ENCODE results near the gene PDSS2.
A peak's percentile ranks its signal among the peaks of the same experiment; 100 is the strongest.

The PDSS2 gene

DNA sequence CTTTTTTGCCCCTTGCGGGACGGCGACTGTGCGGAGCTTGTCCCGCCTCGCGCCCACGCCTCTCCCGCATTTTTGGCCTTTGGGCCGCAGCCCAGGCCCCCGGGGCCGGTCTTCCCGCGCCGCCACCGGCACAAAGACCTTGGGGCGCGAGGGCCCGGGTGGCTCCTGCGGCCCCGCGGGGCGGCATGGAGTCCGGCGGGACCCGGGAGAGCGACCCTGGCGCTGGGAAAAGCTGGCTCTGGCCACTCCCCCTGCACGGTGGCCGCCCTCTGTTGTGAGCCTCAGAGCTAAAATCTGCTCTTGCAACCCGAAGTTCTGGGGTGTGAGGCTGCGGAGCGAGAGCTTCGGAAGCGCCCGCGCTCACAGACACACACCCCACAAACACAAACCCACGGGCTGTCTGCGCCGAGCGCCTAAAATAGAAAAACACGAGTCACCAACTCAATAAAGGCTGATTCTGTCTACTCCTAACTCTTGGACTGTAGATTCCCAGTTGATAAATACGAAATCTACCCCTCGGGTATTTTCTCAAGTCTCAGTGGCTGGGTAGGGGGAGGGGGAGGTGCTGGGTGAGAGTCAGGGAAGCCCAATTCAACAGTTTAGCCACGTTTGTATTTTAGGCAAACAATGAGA is 343.6 kb downstream of the PDSS2 start:
- DNase-seq (ENCODE audit: low spot score) = peak; percentile 68

DNA sequence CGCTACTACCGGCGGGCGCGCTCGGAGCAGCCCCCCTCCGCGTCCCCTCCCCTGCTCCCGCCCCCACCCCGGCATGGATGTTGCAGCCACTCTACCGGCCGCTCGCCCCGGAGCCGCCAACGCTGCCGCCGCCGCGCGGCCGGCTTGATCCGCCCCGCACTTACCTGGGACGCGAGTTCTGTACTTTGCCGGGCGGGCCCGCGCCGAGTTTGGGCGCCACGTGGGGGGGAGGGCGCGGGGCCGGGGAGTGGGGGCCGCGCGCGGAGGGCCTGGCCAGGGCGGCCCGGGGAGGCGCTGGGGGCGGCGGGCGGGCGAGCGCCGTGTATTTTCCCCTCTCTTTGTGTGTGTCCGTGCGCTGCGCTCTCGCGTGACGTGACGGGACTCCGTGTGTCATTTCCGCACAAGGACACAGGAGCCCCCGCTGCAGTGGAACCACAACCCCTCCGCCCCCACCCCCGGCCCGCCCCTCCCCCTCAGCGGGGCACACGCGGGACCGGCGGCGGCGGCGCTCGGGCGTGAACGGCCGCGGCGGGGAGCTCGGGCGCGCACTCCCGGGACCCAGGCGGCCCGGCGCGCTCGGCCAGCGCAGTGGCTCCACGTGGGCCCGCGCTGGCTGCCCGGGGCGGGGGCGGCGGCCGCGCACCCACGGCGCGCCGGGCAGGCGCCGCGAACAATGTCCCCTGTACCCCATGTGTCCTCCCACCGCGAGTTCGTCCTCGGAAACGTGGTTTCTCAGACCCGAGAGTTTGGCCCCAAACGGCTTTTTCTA is 344.3 kb downstream of the PDSS2 start, which contains the start of gene BEND3:
BEND3 (minus strand) TSS at position 590 of the 769 bp plus-strand sequence. CDS start 16,230 bp downstream, outside the sequence.
- DNase-seq (ENCODE audit: low spot score) = no peak

DNA sequence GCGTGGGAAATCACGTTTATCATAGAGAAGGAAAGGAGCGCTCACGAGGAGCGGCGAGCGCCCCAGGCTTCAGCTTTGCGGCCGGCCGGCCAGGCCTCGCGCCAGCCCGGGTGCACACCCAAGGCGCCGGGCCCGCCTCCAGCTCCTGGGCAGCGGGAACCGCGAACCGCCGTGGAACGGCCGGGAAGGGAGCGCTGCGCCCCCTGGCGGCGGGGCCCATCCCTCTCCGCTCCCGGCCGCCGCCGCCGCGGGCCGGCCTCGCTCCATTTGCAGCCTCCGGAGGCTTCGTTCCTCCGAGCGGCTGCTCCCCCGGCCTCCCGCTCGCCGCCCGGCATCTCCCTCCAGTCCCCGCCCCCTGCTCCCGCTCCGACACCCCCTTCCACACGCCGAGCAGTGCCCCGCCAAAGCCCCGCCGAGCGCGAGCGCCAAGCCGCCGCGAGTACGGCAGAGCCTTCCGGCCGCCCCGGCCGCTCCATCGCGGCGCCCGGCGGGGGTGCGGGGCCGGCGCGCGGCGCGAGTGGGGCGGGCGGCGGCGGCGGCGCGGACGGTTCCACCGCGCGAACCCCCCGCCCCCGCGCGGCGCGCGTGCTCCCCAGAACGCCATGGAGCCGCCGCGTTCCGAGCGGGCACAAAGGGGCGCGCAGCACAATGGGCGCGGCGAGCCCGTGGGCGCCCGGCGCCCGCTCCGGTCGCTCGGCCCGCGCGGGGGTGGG is 345.0 kb downstream of the PDSS2 start:
- peak; percentile 78 for DNase-seq (ENCODE audit: low spot score)

DNA sequence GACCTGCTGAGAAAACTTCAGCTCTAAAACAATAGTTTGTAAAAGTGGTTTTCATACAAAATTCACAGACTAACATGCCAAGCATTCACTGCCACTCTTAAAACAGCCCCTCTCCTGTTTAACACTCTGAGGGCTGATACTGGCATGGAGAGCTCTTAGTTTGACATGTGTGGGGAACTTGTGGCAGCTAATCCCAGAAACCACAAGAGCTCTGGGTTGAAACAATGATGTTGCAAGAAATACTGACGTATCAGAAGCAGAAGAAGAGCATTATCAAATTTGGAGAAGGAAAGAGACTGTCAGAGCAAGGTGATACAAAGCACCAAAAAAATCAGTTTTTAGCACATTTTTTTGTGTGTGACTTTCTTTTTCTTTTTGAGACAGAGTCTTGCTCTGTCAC is 349.2 kb downstream of the PDSS2 start:
- DNase-seq (ENCODE audit: low spot score) = no peak

DNA sequence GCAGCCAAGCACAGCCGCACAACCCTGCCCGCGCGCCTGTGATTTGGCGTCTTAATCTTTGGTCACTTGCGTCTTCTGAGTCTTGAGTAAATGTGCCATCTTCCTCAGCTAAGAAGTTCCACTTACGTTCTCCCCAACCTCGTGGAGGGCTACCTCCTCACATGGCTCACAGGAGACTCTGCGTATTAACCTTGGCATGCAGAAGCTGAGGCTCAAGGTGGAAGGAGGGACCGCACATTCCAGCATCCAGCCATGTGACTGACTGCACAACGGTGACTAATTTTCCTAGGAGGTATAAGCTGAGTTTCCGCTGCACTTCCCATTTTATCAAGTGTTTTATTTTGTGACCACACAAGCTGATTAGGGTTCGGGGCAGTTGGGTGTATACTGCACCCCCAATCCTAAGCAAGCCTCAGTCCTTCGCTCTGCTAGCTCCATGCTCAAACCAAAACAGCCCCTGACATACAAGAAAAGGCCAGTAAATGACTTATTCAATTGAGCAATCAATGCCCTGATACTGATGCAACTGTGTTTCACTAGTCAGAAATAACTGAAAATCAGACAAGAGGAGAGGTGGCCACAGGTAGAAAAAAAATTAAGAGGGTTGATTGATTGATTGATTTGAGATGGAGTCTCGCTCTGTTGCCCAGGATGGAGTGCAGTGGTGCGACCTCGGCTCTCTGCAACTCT is 351.0 kb downstream of the PDSS2 start:
- no peak for DNase-seq (ENCODE audit: low spot score)

DNA sequence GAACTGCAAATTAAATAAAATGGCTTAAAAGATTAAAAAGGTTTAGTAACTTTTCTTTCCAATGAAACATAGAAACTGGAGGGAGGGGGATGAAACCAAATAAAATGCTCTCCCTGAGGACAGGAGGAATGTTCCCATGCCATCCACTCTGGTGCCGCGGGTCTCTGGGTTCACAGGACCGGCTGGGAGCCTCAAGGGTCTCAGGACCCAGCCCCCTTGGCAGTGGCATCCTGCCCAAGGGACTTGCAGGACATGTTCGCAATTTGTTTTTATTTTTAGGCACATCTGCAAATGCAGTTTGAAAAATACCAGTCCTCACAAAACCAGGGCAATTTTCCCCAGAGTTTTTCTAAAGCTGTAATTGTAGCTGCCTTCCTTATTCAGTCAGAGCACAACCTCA is 351.6 kb downstream of the PDSS2 start:
- no peak for DNase-seq (ENCODE audit: low spot score)

DNA sequence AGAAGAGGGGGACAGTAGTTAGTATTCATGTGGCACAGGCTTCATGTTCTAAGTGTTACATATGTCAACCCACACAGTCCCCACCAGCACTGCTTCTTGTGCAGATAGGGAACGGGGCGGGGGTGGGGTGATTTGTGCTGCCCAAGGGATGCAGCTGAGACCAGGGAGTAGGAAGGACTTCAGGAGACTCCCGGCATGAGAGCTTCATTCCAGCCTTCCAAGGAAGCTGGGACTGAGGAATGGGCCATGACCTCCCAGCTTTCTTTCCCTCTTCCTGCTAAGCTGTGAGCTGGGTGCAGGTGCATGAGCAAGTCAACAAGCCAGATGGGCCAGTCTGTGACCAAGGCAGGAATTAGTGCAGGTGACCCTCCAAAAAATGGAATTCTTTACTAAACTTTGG is 353.2 kb downstream of the PDSS2 start:
- DNase-seq (ENCODE audit: low spot score) = no peak

DNA sequence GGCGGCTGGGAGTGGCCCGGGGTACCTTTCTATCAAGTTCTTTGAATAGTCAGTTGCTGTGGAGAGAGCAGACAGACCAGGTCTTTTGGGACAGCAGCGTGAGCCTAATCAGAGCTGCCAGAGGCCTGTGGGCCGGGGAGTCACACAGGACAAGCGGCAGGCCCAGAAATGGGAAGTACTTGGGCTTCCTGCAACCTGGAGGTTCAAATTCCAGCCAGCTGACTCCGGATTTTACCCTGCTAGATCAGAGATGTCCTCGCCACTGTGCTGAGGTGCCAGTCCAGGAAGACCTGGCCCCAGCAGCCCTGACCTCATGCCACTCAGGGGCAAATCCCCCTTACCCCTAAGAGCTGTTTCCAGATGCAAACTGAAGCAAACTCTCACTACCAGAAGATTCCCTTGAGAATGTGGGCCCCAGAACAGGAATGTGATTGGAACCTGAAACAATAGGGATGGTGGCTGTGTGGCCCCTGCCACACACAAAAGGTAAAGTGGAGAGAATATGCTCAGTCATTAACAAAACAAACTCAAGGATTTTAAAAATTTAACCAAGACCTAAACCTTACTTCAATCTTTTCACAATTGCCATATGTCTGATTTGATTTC is 353.8 kb downstream of the PDSS2 start:
- no peak for DNase-seq (ENCODE audit: low spot score)

DNA sequence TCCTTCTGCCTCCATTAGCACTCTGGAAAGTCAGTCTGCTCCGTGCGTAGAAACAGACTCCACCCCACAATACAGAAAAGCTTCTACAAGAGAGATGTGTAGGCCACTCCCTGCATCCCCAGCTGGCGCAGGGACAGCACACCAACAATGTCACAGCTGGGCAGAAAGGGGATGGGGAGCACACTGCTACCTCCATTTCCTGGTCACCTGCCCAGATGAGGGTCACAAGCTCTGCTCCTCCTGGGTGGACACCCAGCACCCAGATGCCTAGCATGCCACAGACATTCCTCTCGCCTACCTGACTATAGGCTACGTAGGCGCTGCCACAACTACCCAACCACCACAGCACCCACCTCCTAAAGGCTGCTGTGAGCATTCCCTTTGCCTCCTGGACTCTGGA is 356.3 kb downstream of the PDSS2 start:
- no peak for DNase-seq (ENCODE audit: low spot score)
